GM12873 (cell line): ENCODE measurements around the gene TARDBP.

Source experiments
- TF ChIP-seq, protein P1 (sequence below): IDR thresholded peaks from 2 replicates; pipeline ENCODE4 v1.5.1; 2012; ENCODE audit warnings: low read depth, mild to moderate bottlenecking, moderate library complexity, low read length, control low read depth; ENCODE audit not compliant: insufficient read depth; ENCODE audit errors: missing control alignments

TARDBP gene

DNA sequence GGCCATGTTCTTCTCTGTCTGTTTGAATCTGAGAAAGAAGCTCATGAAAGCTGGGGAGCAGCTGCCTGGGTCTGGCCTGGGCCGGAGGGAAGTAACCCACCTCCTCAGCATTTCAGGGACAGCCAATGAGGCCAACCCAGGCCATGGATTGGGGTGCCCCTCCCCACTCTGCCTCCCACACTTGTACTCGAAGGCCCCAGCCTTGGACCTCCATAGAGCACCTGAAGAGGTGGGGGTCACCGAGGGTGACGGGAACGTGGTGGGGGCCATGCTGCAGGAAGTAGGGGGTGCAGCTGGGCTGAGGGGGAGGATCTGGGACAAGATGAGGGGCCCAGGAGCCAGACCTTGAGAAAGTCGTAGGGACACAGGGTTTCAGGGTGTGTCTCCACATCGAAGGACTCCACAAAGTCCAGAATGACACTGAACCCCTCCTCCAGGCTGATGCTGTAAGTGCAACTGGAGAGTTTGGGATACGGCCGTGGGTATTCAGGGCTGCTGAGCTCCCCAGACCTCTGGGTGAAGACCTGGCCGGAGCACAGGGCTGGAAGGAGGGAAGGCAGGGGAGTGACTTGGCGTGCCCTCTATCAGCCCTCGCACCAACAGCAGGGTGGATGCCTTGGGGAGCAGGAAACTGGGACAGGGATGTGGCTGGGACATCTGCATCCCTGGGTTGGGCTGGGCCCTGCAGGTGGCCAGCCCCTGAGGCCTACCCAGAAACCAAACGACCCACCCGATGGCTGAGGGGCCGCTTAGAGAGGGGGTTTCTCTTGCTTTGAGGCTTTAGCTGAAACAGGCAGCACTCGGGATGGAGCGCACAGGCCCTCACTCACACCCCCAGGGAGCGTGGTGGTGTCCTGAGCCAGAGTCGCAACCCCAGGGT, 30.8 kb downstream of the TARDBP start:
- TF ChIP-seq, protein P1, sequence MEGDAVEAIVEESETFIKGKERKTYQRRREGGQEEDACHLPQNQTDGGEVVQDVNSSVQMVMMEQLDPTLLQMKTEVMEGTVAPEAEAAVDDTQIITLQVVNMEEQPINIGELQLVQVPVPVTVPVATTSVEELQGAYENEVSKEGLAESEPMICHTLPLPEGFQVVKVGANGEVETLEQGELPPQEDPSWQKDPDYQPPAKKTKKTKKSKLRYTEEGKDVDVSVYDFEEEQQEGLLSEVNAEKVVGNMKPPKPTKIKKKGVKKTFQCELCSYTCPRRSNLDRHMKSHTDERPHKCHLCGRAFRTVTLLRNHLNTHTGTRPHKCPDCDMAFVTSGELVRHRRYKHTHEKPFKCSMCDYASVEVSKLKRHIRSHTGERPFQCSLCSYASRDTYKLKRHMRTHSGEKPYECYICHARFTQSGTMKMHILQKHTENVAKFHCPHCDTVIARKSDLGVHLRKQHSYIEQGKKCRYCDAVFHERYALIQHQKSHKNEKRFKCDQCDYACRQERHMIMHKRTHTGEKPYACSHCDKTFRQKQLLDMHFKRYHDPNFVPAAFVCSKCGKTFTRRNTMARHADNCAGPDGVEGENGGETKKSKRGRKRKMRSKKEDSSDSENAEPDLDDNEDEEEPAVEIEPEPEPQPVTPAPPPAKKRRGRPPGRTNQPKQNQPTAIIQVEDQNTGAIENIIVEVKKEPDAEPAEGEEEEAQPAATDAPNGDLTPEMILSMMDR, result no peak

DNA sequence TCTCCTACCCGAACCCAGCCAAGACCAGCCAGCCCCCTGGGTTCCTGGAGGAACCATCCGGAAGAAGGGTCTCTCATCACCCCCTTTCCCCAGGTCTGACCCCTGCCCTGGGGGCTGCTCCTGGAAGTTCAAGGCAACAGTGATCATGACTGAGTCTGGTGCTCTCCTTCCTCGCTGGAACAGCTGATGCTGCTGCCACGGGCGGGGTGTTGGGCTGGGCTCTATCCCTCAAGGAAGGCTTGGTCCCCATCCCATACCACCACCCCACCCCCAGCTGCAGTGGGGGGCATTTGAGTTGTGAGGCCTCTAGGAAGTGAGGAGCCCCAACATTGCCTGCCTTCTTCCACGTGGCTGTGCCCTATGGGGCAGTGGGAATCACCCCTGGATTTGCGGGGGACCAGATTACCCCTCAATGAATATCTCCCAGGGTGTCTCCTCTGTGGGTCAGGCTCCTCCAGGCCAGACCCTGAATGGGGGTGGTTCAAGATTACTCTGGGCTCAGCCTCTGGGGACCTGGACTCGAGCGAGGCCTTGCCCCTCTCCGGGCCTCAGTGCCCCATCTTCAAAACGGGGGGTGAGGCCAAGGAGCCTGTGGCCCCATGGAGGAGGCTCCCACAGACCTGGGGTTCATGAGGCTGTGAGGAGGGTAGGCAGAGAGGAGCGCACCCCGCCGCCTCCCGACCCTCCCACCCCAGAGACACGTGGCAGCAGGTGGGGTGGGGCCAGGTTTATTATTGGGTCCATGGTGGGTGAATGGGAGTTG, 31.8 kb downstream of the TARDBP start:
- TF ChIP-seq, protein P1, result no peak

DNA sequence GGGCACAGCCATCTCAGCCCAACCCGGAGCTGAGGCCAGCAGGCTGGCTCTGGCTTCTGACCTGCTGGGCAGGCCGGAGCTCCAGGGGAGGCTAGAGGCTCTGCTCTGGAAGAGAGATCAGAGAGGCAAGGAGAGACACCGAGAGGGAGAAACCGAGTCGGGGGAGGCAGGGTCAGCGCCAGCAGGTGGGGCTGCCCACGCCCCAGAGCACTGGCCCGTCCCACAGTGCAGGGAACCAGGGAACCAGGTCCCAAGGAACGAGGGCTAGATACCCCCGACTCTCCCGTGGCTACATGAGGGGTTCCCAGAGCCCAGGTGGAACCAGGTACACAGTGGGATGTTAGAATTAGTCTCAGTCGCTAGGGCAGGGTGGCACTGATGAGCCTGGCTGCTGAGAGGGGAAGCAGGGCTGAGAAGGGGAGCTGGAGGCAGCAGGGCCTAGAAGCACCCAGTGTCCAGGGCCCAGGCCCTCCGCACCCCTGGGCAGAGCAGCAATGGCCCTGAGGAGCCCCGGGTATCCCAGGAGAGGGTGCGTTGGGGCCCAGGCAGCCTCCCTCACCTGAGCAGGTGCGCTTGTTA, 32.5 kb downstream of the TARDBP start:
- TF ChIP-seq, protein P1, result no peak

DNA sequence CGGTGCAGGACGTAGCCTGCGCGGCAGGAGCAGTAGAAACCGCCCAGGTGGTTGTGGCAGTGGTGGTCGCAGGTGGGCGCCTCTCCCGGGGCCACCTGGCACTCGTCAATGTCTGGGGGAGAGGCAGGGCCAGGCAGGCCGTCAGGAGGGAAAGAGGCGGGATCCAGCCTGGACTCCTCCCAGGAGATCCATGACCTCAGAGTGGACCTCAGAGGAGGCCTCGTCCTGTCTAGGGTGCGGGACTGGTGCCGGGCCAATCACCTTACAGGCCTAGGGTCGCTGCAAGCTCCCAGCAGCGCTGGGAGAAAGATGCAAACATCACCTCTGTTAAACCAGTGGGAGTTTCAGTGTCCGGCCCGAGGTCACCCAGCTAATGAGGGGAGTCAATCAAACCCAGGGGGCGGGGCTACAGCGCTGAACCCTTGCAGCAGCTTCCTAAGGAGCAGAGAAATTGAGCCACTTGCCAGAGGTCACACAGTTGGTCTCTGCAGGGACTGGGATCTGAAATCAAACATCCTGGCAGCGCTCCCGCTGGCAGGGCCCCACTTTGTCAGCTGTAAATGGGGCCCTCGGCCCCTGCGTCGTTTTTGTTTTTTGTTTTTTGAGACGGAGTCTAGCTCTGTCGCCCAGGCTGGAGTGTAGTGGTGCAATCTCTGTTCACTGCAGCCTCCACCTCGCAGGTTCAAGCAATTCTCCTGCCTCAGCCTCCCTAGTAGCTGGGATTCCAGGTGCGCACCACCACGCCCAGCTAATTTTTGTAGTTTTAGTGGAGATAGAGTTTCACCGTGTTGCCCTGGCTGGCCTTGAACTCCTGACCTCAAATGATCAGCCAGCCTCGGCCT, 33.2 kb downstream of the TARDBP start:
- TF ChIP-seq, protein P1, result no peak

DNA sequence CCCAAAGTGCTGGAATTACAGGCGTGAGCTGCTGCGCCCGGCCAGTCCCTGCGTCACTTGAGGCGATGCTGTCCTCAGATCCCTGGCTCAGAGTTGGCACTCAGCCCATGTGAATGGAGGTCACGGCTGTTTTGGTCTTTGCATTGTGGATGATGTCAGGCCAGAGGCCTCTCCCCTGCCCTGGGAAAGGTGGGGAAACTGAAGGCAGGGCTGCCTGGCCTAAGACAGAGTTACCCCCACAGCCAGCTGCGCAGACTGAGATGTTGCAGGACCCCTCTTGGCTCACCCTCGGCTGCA, 33.8 kb downstream of the TARDBP start:
- TF ChIP-seq, protein P1, result no peak

DNA sequence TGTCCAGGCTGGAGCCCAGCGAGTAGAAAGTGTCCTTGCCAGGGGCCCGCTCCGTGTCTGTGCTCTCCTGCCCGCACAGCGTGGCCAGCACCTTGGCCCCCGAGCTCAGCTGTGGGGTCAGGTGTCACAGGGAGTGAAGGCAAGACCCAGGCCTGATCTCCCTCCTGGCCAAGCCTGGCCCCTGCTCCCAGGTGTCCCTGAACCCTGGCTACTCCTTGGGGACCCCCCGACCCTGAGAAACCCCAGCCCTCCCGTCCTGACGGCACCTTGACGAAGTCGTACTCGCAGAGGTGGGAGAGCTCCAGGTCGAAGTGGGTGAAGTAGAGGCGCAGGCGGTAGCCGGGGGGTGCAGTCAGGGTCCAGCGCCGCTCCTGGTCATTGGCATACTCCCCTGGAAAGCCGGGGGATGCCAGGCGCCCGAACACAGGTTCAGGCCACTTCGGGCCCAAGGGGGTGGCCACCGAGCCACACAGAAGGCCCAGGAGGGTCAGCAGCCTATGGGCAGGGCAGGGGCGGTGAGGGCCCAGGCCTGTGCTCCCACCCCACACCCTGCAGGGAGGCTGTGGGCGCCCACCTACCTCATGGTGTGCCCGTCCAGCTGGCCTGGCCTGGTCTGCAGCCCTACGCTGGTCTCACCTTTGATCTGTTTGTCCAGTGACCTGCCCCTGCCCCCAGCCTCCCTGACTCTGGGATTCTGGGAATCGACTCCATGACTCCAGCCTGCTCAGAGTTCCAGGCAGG, 34.3 kb downstream of the TARDBP start, which contains the start of gene MASP2:
Gene MASP2 (minus strand): TSS at position 615 of the 741 bp plus-strand sequence. CDS start 32 bp downstream, at position 583.
- TF ChIP-seq, protein P1, result no peak
